Measurements from ENCODE around the gene ARHGAP45.

ARHGAP45 gene

DNA sequence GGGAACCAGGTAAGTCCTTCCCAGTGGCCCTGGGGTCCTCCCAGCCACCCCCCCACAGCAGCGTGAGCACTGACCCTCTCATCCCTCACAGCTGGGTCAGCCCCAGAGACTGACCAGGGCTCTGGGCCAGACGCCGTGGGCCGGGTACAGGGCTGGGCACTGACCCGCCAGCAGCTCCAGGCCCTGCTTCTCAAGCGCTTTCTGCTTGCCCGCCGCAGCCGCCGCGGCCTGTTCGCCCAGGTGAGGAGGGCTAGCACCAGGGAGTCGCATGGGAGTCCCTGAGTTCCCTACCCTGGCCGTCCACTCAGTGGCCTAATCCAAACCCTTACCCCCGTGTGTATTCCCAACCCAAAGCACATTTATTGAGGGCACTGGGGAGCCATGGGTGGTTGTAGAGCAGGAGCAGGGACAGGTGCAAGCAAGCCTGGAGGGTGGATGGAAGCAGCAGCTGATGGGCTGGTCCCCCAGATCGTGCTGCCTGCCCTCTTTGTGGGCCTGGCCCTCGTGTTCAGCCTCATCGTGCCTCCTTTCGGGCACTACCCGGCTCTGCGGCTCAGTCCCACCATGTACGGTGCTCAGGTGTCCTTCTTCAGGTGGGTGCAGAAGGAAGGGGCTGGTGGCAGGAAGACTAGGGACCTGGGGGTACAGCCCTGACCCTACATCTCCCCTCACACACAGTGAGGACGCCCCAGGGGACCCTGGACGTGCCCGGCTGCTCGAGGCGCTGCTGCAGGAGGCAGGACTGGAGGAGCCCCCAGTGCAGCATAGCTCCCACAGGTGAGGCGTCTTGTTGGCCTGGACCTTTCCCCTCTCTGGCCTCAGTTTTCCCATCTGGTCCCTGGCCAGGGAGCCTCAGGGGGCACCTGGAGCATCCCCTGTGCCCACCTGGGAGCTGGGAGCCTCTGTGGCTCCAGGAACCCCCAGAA lies 12.6 kb upstream of the ARHGAP45 start:
- Mint-ChIP-seq H3K9me3 (peaks cover 3% of the 10 kb centered on the region), H3K4me1 (peaks cover 36% of the 10 kb centered on the region), H3K4me3 (no peak overlapping the region), H3K36me3 (peaks cover 33% of the 10 kb centered on the region), H3K27ac (no peak overlapping the region), H3K27me3 (no peaks in the 10 kb centered on the region)
- no peak for DNase-seq
- CTCF ChIA-PET: interaction anchor here (1.4 kb wide), 1 partner anchor 140 kb away, joined by 3 read pairs; no protein-coding TSS in a partner anchor

DNA sequence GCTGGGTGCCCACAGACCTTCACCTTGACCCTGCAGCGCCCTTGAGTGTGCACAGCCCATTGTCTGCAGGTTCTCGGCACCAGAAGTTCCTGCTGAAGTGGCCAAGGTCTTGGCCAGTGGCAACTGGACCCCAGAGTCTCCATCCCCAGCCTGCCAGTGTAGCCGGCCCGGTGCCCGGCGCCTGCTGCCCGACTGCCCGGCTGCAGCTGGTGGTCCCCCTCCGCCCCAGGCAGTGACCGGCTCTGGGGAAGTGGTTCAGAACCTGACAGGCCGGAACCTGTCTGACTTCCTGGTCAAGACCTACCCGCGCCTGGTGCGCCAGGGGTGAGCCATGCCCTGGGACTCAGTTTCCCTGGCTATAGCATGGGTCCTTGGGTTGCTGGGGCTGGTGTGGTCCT lies 11.9 kb upstream of the ARHGAP45 start:
- H3K36me3 Mint-ChIP-seq: peaks cover 33% of the 10 kb centered on the region
- no peak for DNase-seq
- no peaks in the 10 kb centered on the region for H3K27me3 Mint-ChIP-seq
- H3K27ac Mint-ChIP-seq: no peak overlapping the region
- peaks cover 3% of the 10 kb centered on the region for H3K9me3 Mint-ChIP-seq
- CTCF ChIA-PET: no interaction called here
- H3K4me3 Mint-ChIP-seq: no peak overlapping the region
- peaks cover 36% of the 10 kb centered on the region for H3K4me1 Mint-ChIP-seq

DNA sequence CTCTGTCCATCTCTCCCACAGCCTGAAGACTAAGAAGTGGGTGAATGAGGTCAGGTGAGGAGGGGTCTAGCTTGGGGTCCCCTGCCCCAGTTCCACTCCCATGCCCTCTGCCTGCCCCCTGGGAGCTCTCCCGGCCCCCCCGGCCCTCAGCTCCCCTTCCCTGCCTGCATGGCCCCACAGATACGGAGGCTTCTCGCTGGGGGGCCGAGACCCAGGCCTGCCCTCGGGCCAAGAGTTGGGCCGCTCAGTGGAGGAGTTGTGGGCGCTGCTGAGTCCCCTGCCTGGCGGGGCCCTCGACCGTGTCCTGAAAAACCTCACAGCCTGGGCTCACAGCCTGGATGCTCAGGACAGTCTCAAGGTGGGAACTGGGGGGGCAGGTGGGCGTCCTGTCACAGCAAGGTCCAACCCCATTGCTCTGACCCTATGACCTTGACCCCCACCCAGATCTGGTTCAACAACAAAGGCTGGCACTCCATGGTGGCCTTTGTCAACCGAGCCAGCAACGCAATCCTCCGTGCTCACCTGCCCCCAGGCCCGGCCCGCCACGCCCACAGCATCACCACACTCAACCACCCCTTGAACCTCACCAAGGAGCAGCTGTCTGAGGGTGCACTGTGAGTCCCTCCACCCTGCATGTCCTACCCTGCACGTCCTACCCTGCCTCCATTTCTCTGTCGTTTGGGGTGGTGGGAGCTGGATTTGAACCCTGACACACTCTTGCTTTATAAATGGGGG lies 10.9 kb upstream of the ARHGAP45 start:
- Mint-ChIP-seq H3K4me3 (no peak overlapping the region), H3K4me1 (peaks cover 36% of the 10 kb centered on the region), H3K36me3 (peaks cover 33% of the 10 kb centered on the region), H3K27me3 (no peaks in the 10 kb centered on the region), H3K27ac (no peak overlapping the region), H3K9me3 (peaks cover 3% of the 10 kb centered on the region)
- DNase-seq: no peak
- CTCF ChIA-PET: interaction anchor here (1.6 kb wide), 1 partner anchor 9 kb away, joined by 4 read pairs; no protein-coding TSS in a partner anchor

DNA sequence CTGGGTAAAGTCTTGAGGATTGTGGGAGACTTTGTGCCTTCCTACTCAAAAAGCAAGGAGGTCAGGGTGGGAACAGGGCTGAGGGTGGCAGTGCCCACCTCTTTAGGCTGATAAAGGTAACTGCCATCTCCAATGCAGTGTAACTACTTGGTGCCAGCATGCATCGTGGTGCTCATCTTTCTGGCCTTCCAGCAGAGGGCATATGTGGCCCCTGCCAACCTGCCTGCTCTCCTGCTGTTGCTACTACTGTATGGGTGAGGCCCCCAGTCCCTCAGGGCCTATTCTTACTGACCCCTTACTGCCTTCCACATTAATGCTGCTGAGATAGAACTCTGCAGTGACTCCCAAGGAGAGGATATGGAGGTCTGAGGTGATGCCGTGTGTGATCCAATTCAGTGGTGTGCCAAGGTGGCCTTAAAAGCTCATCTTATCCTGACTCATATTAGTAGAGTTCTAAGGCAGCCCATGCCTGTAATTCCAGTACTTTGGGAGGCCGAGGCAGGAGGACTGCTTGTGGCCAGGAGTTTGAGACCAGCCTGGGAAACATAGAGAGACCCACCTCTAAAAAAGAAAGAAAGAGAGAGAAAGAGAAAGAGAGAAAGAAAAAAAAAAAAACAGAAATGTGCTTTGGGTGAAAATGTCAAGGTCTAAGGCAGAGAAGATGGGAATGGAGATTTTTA lies 9.7 kb upstream of the ARHGAP45 start:
- peaks cover 30% of the 10 kb centered on the region for H3K36me3 Mint-ChIP-seq
- DNase-seq: peak; percentile 61
- H3K9me3 Mint-ChIP-seq: peaks cover 3% of the 10 kb centered on the region
- peak overlapping the region; percentile 80 for H3K27ac Mint-ChIP-seq
- H3K27me3 Mint-ChIP-seq: no peaks in the 10 kb centered on the region
- CTCF ChIA-PET: interaction anchor here (0.7 to 1.6 kb wide), 4 partner anchors 8 to 20 kb away, joined by 3 to 4 read pairs (median 3); no protein-coding TSS in a partner anchor
- H3K4me1 Mint-ChIP-seq: peaks cover 31% of the 10 kb centered on the region
- no peak overlapping the region for H3K4me3 Mint-ChIP-seq

DNA sequence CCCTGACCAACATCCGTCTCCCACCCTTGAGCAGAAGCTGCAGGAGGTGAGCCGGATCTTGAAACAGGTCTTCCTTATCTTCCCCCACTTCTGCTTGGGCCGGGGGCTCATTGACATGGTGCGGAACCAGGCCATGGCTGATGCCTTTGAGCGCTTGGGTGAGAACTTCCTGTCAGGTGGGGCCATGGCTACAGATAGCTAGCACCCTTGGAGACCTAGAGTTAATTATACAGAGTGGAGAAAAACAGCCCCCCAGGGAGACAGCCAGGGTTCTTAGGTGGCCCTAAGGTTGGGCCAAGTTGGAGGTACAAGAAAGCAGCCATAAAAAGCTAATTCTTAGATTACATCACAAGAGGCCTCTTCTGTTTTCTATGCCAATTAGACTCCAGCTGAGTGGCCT lies 8.9 kb upstream of the ARHGAP45 start:
- peak; percentile 46 for DNase-seq
- Mint-ChIP-seq H3K27ac (peak overlapping the region; percentile 80), H3K4me3 (no peak overlapping the region), H3K4me1 (peaks cover 28% of the 10 kb centered on the region), H3K9me3 (peaks cover 4% of the 10 kb centered on the region), H3K36me3 (peaks cover 31% of the 10 kb centered on the region), H3K27me3 (no peaks in the 10 kb centered on the region)
- CTCF ChIA-PET: interaction anchor here (0.9 to 1.3 kb wide), 3 partner anchors 18 to 29 kb away, joined by 3 read pairs; no protein-coding TSS in a partner anchor

DNA sequence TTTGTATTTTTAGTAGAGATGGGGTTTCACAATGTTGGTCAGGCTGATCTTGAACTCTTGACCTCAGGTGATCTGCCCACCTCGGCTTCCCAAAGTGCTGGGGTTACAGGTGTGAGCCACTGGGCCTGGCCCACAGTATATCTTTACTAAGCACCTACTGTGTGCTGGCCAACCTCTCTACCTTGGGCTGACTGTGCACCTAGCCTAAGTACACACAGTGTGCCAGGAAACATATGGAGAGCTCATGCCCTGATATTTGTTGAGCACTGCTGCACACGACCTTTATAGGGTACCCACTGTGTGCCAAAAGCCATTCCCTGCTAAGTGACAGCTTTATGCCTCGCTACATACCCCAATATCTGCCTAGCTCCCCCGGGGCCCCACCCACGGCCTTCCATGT lies 6.3 kb upstream of the ARHGAP45 start:
- Mint-ChIP-seq H3K27me3 (no peaks in the 10 kb centered on the region), H3K9me3 (peaks cover 7% of the 10 kb centered on the region), H3K36me3 (peaks cover 28% of the 10 kb centered on the region), H3K4me1 (peaks cover 51% of the 10 kb centered on the region), H3K27ac (no peak overlapping the region), H3K4me3 (no peak overlapping the region)
- CTCF ChIA-PET: interaction anchor here (0.7 to 1.0 kb wide), 2 partner anchors 11 to 14 kb away, joined by 3 read pairs; no protein-coding TSS in a partner anchor
- no peak for DNase-seq

DNA sequence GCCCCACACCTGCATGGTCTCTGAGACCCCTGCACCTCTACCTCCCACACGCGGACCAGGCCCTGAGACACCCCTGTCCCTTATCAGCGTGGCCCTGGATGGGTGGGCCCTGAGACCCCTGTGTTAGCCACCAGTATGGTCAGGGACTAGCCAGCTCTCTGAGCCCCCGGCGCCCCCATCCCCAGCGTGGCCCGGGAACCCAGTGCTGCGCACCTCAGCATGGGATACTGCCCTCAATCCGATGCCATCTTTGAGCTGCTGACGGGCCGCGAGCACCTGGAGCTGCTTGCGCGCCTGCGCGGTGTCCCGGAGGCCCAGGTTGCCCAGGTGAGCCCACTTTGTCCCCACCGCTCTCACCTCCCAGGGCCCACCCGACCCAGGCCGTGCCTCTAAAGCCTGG lies 5.0 kb upstream of the ARHGAP45 start:
- no peaks in the 10 kb centered on the region for H3K27me3 Mint-ChIP-seq
- peaks cover 52% of the 10 kb centered on the region for H3K4me1 Mint-ChIP-seq
- CTCF ChIA-PET: no interaction called here
- H3K27ac Mint-ChIP-seq: no peak overlapping the region
- DNase-seq: no peak
- H3K36me3 Mint-ChIP-seq: peaks cover 19% of the 10 kb centered on the region
- H3K9me3 Mint-ChIP-seq: peaks cover 7% of the 10 kb centered on the region
- H3K4me3 Mint-ChIP-seq: no peak overlapping the region

DNA sequence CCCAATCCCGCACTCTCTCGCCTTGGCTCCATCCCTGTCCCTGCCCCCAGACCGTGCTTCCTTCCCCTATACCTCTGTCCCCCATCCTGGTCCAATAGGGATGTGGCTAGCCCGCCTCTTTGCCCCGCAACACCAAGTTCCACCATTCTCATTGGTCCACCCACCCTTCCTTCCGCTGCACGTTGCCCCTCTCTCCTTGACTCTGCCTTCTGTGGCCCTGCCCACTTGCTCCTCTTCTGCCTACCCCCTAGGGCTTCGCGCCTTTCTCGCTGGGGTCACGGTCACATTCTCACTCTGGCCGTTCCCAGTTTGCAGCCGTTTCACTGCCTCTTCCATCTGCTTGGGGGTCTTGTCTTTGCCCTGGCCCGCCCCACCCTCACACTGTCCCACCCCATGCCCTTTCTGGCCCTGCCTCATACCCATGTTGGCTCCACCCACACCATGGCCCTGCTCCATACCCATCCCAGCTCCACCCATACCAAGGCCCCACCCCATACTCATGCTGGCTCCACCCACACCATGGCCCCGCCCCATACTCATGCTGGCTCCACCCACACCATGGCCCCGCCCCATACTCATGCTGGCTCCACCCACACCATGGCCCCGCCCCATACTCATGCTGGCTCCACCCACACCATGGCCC lies 4.5 kb upstream of the ARHGAP45 start:
- peaks cover 14% of the 10 kb centered on the region for H3K36me3 Mint-ChIP-seq
- peak; percentile 65 for DNase-seq
- H3K9me3 Mint-ChIP-seq: peaks cover 4% of the 10 kb centered on the region
- peaks cover 46% of the 10 kb centered on the region for H3K4me1 Mint-ChIP-seq
- CTCF ChIA-PET: no interaction called here
- no peak overlapping the region for H3K4me3 Mint-ChIP-seq
- H3K27ac Mint-ChIP-seq: no peak overlapping the region
- H3K27me3 Mint-ChIP-seq: no peaks in the 10 kb centered on the region

DNA sequence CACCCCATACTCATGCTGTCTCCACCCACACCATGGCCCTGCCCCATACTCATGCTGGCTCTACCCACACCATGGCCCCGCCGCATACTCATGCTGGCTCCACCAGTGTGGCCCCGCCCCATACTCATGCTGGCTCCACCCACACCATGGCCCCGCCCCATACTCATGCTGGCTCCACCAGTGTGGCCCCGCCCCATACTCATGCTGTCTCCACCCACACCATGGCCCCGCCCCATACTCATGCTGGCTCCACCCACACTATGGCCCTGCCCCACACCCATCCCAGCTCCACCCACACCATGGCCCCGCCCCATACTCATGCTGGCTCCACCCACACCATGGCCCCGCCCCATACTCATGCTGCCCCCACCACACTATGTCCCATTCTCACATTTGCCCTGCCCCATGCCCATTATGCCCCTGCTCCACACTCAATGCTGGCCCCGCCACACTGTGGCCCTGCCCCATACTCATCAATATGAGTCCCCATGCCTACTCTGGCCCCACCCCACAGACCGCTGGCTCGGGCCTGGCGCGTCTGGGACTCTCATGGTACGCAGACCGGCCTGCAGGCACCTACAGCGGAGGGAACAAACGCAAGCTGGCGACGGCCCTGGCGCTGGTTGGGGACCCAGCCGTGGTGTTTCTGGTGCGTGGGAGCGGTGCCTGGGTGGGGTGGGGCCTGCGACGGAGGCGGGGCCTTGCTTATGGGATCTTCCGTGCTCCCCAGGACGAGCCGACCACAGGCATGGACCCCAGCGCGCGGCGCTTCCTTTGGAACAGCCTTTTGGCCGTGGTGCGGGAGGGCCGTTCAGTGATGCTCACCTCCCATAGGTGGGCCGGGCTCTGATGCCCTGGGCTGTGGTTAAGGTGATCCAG lies 3.7 kb upstream of the ARHGAP45 start:
- peaks cover 3% of the 10 kb centered on the region for H3K9me3 Mint-ChIP-seq
- H3K27me3 Mint-ChIP-seq: no peaks in the 10 kb centered on the region
- no peak overlapping the region for H3K4me3 Mint-ChIP-seq
- CTCF ChIA-PET: no interaction called here
- DNase-seq: peak; percentile 79
- peaks cover 39% of the 10 kb centered on the region for H3K4me1 Mint-ChIP-seq
- peak overlapping the region; percentile 60 for H3K27ac Mint-ChIP-seq
- H3K36me3 Mint-ChIP-seq: peaks cover 14% of the 10 kb centered on the region

DNA sequence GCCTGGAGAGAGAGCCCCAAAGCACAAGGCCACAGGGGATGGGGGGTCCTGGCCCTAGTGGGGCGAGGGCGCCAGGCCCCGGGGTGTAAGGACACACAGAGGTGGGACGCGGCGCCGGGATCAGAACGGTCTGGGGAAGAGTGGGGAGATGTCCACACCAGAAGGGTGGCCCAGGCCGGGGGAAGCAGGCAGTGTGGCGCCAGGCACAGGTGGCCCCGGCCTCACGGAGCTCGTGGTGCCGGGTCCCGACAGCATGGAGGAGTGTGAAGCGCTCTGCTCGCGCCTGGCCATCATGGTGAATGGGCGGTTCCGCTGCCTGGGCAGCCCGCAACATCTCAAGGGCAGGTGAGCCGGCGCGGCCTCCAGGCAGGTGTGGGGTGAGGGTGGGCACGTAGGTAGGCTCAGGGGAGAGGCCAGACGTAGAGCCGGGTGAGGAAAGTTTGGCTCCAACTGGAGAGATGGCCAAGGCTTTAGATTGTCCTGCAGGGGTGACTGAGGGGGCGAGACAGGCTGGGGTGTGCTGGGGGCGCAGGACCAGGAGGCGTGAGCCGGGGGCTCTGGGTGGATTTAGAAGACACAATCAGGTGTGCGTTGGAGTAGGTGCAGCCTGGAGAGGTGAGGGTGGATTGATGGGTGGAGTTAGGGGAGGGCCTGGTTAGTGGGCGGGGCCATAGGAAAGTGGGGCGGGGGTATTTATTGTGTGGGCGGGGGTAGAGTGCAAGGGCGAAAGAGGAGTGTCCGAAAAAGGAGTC lies 2.9 kb upstream of the ARHGAP45 start:
- DNase-seq: peak; percentile 22
- H3K9me3 Mint-ChIP-seq: peaks cover 3% of the 10 kb centered on the region
- peaks cover 41% of the 10 kb centered on the region for H3K4me1 Mint-ChIP-seq
- CTCF ChIA-PET: interaction anchor here (0.7 to 1.6 kb wide), 8 partner anchors 12 to 38 kb away, joined by 3 to 10 read pairs (median 4); partner anchors contain the start of gene CNN2
- no peak overlapping the region for H3K4me3 Mint-ChIP-seq
- H3K36me3 Mint-ChIP-seq: peaks cover 19% of the 10 kb centered on the region
- H3K27me3 Mint-ChIP-seq: no peaks in the 10 kb centered on the region
- H3K27ac Mint-ChIP-seq: no peak overlapping the region

DNA sequence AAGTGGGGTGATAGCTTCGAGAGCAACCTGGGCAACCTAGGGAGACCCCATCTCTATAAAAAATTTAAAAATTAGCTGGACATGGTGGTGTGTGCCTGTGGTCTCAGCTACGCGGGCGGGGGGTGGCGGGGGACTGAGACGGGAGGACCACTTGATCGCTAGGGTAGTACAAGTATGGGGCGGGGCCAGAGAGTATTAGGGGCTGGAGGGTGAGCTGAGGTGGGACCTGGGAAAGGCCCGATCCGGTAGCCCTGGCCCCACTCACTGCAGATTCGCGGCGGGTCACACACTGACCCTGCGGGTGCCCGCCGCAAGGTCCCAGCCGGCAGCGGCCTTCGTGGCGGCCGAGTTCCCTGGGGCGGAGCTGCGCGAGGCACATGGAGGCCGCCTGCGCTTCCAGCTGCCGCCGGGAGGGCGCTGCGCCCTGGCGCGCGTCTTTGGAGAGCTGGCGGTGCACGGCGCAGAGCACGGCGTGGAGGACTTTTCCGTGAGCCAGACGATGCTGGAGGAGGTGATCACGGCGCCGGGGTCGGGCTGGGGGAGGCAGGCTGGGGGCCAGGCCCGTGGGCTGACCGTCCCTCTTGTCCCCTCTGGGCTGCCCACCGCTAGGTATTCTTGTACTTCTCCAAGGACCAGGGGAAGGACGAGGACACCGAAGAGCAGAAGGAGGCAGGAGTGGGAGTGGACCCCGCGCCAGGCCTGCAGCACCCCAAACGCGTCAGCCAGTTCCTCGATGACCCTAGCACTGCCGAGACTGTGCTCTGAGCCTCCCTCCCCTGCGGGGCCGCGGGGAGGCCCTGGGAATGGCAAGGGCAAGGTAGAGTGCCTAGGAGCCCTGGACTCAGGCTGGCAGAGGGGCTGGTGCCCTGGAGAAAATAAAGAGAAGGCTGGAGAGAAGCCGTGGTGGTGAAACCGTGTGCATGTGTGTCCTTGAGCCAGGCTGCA lies 2.0 kb upstream of the ARHGAP45 start:
- CTCF ChIA-PET: interaction anchor here (0.7 to 1.6 kb wide), 11 partner anchors 8 to 39 kb away, joined by 3 to 10 read pairs (median 4); partner anchors contain the start of genes ABCA7 and CNN2
- peak; percentile 81 for DNase-seq
- H3K27ac Mint-ChIP-seq: peak overlapping the region; percentile 86
- H3K9me3 Mint-ChIP-seq: peaks cover 3% of the 10 kb centered on the region
- H3K36me3 Mint-ChIP-seq: peaks cover 26% of the 10 kb centered on the region
- no peaks in the 10 kb centered on the region for H3K27me3 Mint-ChIP-seq
- peak overlapping the region; percentile 73 for H3K4me3 Mint-ChIP-seq
- peaks cover 46% of the 10 kb centered on the region for H3K4me1 Mint-ChIP-seq

Data from activated naive CD4-positive, alpha-beta T cell treated with anti-CD3 and anti-CD28 coated beads, Interleukin-2, amount 10 ng/mL, durations not matched to agents 7 days and 5 days (primary cell).